H1 (cell line): Measurements from ENCODE around the gene RANBP17. TPM values are rescaled to one million over a fixed set of nuclear protein-coding genes. Genes with fewer than 3 reads are reported as not detected.

Experiments
- CTCF ChIA-PET: fragments of 300-600 bp; sonication (Branson Sonifier 250); formaldehyde crosslinking; loops from one replicate; lab custom pipeline; 2021; ENCODE audit not compliant: partially characterized antibody; lab: Charles Lee
- POLR2A ChIA-PET: fragments of 300-600 bp; sonication (Branson Sonifier 250); formaldehyde crosslinking; loops from one replicate; lab custom pipeline; 2021; ENCODE audit warnings: inconsistent platforms; ENCODE audit not compliant: partially characterized antibody; lab: Charles Lee
- DNase-seq, 2 experiments: peaks; one replicate each; pipeline versions ENCODE4 v3.0.0 to v3.0.0-alpha.2; 2010 to 2022; ENCODE audit warnings: low spot score in 2 of 2, low read depth in 1 of 2, mixed read lengths in 1 of 2
- FAIRE-seq: peaks from 2 replicates; lab custom pipeline; 2011; peaks lifted over from hg19 to GRCh38; lab: Jason Lieb, UNC
- H2AFZ ChIP-seq: 2 replicates; pipeline ENCODE4 v1.8.1; 2012; ENCODE audit warnings: low read length, inconsistent platforms
- H2AK5ac ChIP-seq: 2 replicates; pipeline ENCODE4 v1.6.1; 2013; ENCODE audit warnings: low read depth, low read length
- H2BK120ac ChIP-seq: replicated peaks from 2 replicates; pipeline ENCODE3; 2013; ENCODE audit warnings: low read depth, low read length, inconsistent platforms
- H2BK12ac ChIP-seq: 2 replicates; pipeline ENCODE4 v1.6.1; 2013; ENCODE audit warnings: low read depth, low read length
- H2BK15ac ChIP-seq: 2 replicates; pipeline ENCODE4 v1.6.1; 2013; ENCODE audit warnings: low read length
- H2BK20ac ChIP-seq: 2 replicates; pipeline ENCODE4 v1.6.1; 2013; ENCODE audit warnings: low read length
- H2BK5ac ChIP-seq: 2 replicates; pipeline ENCODE4 v1.6.1; 2013; ENCODE audit warnings: low read depth, low read length
- H3K14ac ChIP-seq: 2 replicates; pipeline ENCODE4 v1.6.1; 2013; ENCODE audit warnings: inconsistent platforms; ENCODE audit not compliant: insufficient read length
- H3K18ac ChIP-seq: 2 replicates; pipeline ENCODE4 v1.6.1; 2013; ENCODE audit warnings: low read length; ENCODE audit errors: extremely low read depth
- H3K23ac ChIP-seq: 2 replicates; pipeline ENCODE4 v1.6.1; 2013; ENCODE audit warnings: inconsistent platforms; ENCODE audit not compliant: insufficient read length
- H3K23me2 ChIP-seq: 2 replicates; pipeline ENCODE4 v1.6.1; 2013; ENCODE audit warnings: low read depth, low read length
- H3K27ac ChIP-seq: 2 replicates; pipeline ENCODE4 v1.6.1; 2011; ENCODE audit warnings: low read depth, low read length, inconsistent platforms
- H3K27me3 ChIP-seq, 4 experiments: replicated peaks in 1 of 4; 1 replicate in 1 of 4; 2 replicates in 3 of 4; pipeline versions ENCODE4 v1.6.1 to v1.8.1; 2011 to 2013; ENCODE audit warnings: low read length in 3 of 4, mild to moderate bottlenecking in 3 of 4, inconsistent platforms in 2 of 4, mixed read lengths in 2 of 4, moderate library complexity in 1 of 4; ENCODE audit not compliant: control insufficient read depth in 3 of 4, insufficient read depth in 3 of 4; ENCODE audit errors: extremely low read depth in 1 of 4
- H3K36me3 ChIP-seq, 4 experiments: 2 replicates each; pipeline versions ENCODE4 v1.6.1 to v1.8.1; 2011 to 2013; ENCODE audit warnings: mild to moderate bottlenecking in 4 of 4, low read length in 3 of 4, moderate library complexity in 2 of 4, control low read depth in 1 of 4, inconsistent platforms in 1 of 4; ENCODE audit not compliant: insufficient read depth in 4 of 4, control insufficient read depth in 2 of 4
- H3K4ac ChIP-seq: replicated peaks from 2 replicates; pipeline ENCODE3; 2013; ENCODE audit warnings: low read length, low read depth, mixed read lengths, inconsistent platforms; ENCODE audit not compliant: insufficient read length
- H3K4me1 ChIP-seq, 4 experiments: replicated peaks in 1 of 4; 1 replicate in 1 of 4; 2 replicates in 3 of 4; pipeline versions ENCODE4 v1.6.1 to v1.8.1; 2011 to 2013; ENCODE audit warnings: low read length in 3 of 4, inconsistent platforms in 2 of 4, mixed read lengths in 1 of 4; ENCODE audit not compliant: insufficient read depth in 4 of 4, control insufficient read depth in 3 of 4
- H3K4me2 ChIP-seq, 2 experiments: 2 replicates each; pipeline versions ENCODE4 v1.6.1 to v1.8.1; 2011 to 2013; ENCODE audit warnings: low read depth in 2 of 2, low read length in 2 of 2, control low read depth in 1 of 2, inconsistent platforms in 1 of 2, mild to moderate bottlenecking in 1 of 2; ENCODE audit not compliant: insufficient read depth in 1 of 2
- H3K4me3 ChIP-seq, 4 experiments: fragments of 200-600, 300-600 bp in 1 of 4; sonication (generic), shearing (Covaris generic), sonication (Bioruptor Twin) in 1 of 4; 2 replicates each; pipeline versions ENCODE4 v1.5.1 to v1.8.1; 2011 to 2016; ENCODE audit warnings: low read length in 4 of 4, low read depth in 3 of 4, control low read depth in 2 of 4, inconsistent platforms in 2 of 4, mild to moderate bottlenecking in 2 of 4, mixed read lengths in 1 of 4, moderate library complexity in 1 of 4; ENCODE audit not compliant: insufficient read depth in 2 of 4; ENCODE audit errors: extremely low read depth in 1 of 4
- H3K56ac ChIP-seq: replicated peaks from 2 replicates; pipeline ENCODE3; 2013; ENCODE audit warnings: low read depth, mild to moderate bottlenecking, mixed read lengths, low read length, inconsistent platforms; ENCODE audit not compliant: insufficient read length
- H3K79me1 ChIP-seq: 2 replicates; pipeline ENCODE4 v1.6.1; 2013; ENCODE audit warnings: low read depth, low read length, control low read depth
- H3K79me2 ChIP-seq, 2 experiments: 2 replicates each; pipeline versions ENCODE4 v1.6.1 to v1.8.1; 2012 to 2013; ENCODE audit warnings: low read length in 2 of 2, mild to moderate bottlenecking in 2 of 2, inconsistent platforms in 1 of 2; ENCODE audit not compliant: insufficient read depth in 2 of 2, control insufficient read depth in 1 of 2
- H3K9ac ChIP-seq, 4 experiments: replicated peaks in 1 of 4; 1 replicate in 1 of 4; 2 replicates in 3 of 4; pipeline versions ENCODE4 v1.6.1 to v1.8.1; 2011 to 2013; ENCODE audit warnings: low read depth in 3 of 4, low read length in 3 of 4, control low read depth in 2 of 4, mild to moderate bottlenecking in 2 of 4, moderate library complexity in 2 of 4, inconsistent platforms in 1 of 4; ENCODE audit errors: extremely low read depth in 1 of 4
- H3K9me3 ChIP-seq, 2 experiments: 2 replicates each; pipeline versions ENCODE4 v1.6.1 to v1.8.1; 2012 to 2013; ENCODE audit warnings: mild to moderate bottlenecking in 2 of 2, moderate library complexity in 2 of 2, control low read depth in 1 of 2, inconsistent platforms in 1 of 2, low read depth in 1 of 2, low read length in 1 of 2, mixed read lengths in 1 of 2; ENCODE audit not compliant: insufficient read depth in 2 of 2
- H4K20me1 ChIP-seq, 2 experiments: replicated peaks in 1 of 2; 2 replicates each; pipeline versions ENCODE3 to v1.8.1; 2011 to 2013; ENCODE audit warnings: inconsistent platforms in 2 of 2, low read length in 2 of 2, mild to moderate bottlenecking in 1 of 2; ENCODE audit not compliant: insufficient read depth in 2 of 2, control insufficient read depth in 1 of 2
- H4K5ac ChIP-seq: 2 replicates; pipeline ENCODE4 v1.6.1; 2013; ENCODE audit warnings: low read length, low read depth, mixed read lengths, inconsistent platforms; ENCODE audit not compliant: insufficient read length
- H4K8ac ChIP-seq: 2 replicates; pipeline ENCODE4 v1.8.0; 2013; ENCODE audit warnings: mild to moderate bottlenecking, moderate library complexity, low read length, inconsistent platforms; ENCODE audit not compliant: insufficient read depth; ENCODE audit errors: extremely low read depth
- H4K91ac ChIP-seq: replicated peaks from 2 replicates; pipeline ENCODE3; 2013; ENCODE audit warnings: low read length, mixed read lengths, inconsistent platforms; ENCODE audit not compliant: insufficient read length
- BACH1 ChIP-seq: IDR thresholded peaks from 2 replicates; pipeline ENCODE4 v1.6.1; 2012; ENCODE audit warnings: low read length, improper control_type of control experiment
- CBX5 ChIP-seq: fragments of 300-800, 300-1000 bp; sonication (generic); IDR thresholded peaks from 2 replicates; pipeline ENCODE4 v1.7.1; 2016; ENCODE audit warnings: antibody characterized with exemption, low read length, low read depth
- GTF2F1 ChIP-seq: IDR thresholded peaks from 2 replicates; pipeline ENCODE4 v1.6.1; 2012; ENCODE audit warnings: low read depth, low read length, improper control_type of control experiment, borderline replicate concordance
- MAX ChIP-seq: IDR thresholded peaks from 2 replicates; pipeline ENCODE4 v1.6.1; 2012; ENCODE audit warnings: inconsistent platforms
- PHF8 ChIP-seq: fragments of 200-600 bp; sonication (generic); conservative IDR thresholded peaks from 2 replicates; pipeline ENCODE4 v1.7.1; 2012; ENCODE audit warnings: low read depth, mild to moderate bottlenecking, inconsistent platforms, low read length, moderate library complexity
- RAD21 ChIP-seq, 2 experiments: IDR thresholded peaks in 1 of 2; conservative IDR thresholded peaks in 1 of 2; 2 replicates each; pipeline ENCODE4 v1.6.1; 2011; ENCODE audit warnings: low read depth in 2 of 2, low read length in 2 of 2, improper control_type of control experiment in 1 of 2, inconsistent platforms in 1 of 2, mild to moderate bottlenecking in 1 of 2, moderate library complexity in 1 of 2
- SUZ12 ChIP-seq: fragments of 200-600 bp; sonication (generic); IDR thresholded peaks from 2 replicates; pipeline ENCODE4 v1.6.1; 2012; ENCODE audit warnings: mild to moderate bottlenecking, inconsistent platforms, low read length, moderate library complexity, mixed read lengths
- WGBS, 2 experiments: shearing (Covaris generic) in 1 of 2; methylation state at CpG; one replicate each; pipeline versions ENCODE4 v1.1.6 to v1.1.7; 2013 to 2015; ENCODE audit warnings: low lambda C conversion rate in 2 of 2, mixed read lengths in 2 of 2, inconsistent platforms in 1 of 2, low coverage in 1 of 2, missing lambda C conversion rate in 1 of 2; ENCODE audit not compliant: insufficient replicate concordance in 2 of 2, insufficient coverage in 1 of 2, insufficient read length in 1 of 2; ENCODE audit errors: extremely low coverage in 1 of 2, missing lambda C conversion rate in 1 of 2; 5-methylcytosine and 5-hydroxymethylcytosine counted together
- polyA plus RNA-seq, 7 experiments: library from polyadenylated mRNA; depleted of rRNA in 3 of 7; stranded (reverse) in 5 of 7; unstranded in 2 of 7; fragments of >200 nt in 5 of 7; fragments of 200-250 nt in 2 of 7; gene quantifications; 1 replicate in 5 of 7; 2 replicates in 1 of 7; 4 replicates in 1 of 7; pipeline versions ENCODE4 v1.2.1 to v1.2.3, GENCODE V29; 2011 to 2013; ENCODE audit warnings: missing spikeins in 2 of 7, mixed read lengths in 2 of 7
- total RNA-seq: library from RNA; stranded (reverse); fragmentation: NEBNext Ultra II Directional; extraction: Animal tissue kit (Norgen Biotek cat#: 25700); gene quantifications from 2 replicates; pipeline ENCODE4 v1.2.1, GENCODE V29; 2021

RANBP17 gene
- total and polyA plus RNA-seq, 2 of the 8 experiments (the other 6 are each of a cell fraction or from before 2014, with no cell fraction given), result 8.6 to 21.3 TPM

DNA sequence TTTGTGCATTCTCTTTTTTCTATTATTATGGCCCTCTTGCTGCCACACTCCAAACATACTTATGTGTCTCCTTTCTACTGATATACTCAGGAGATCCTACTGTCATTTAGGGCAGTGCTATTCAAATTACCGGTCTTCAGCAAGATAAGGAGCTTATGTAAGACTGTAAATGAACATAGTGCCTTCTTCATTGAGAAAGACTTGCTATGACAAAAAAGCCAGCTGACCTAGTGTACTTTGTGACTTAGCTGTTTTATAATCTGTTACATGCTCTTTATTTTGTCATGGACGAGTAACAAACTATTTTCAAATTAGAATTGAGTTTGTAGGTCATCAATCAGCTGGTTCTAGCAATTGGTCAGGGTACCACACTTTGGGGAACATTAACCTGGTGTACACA is 32.8 kb downstream of the RANBP17 start:
- Histone ChIP-seq H2BK5ac (no peak overlapping the region), H4K5ac (no peak overlapping the region), H2BK15ac (no peak overlapping the region), H4K8ac (no peak overlapping the region), H3K23ac (no peak overlapping the region), H2AFZ (no peak overlapping the region), H3K36me3 (peaks cover 0 to 3% (median 0%) of the 10 kb centered on the region in 4 experiments; a peak in 1 of 8 replicates), H3K23me2 (no peaks in the 10 kb centered on the region), H2AK5ac (no peak overlapping the region), H3K27me3 (no peaks in the 10 kb centered on the region), H4K91ac (no peak overlapping the region), H4K20me1 (no peaks in the 10 kb centered on the region), H3K27ac (no peak overlapping the region), H3K4me1 (no peaks in the 10 kb centered on the region; a peak in 1 of 7 replicates), H3K79me2 (no peaks in the 10 kb centered on the region; a peak in 1 of 4 replicates), H3K79me1 (no peaks in the 10 kb centered on the region), H2BK120ac (no peak overlapping the region), H3K18ac (no peak overlapping the region), H3K4me3 (no peak overlapping the region), H3K14ac (no peak overlapping the region), H3K9me3 (no peaks in the 10 kb centered on the region), H3K56ac (no peak overlapping the region), H2BK20ac (no peak overlapping the region), H3K4me2 (no peak overlapping the region), H2BK12ac (no peak overlapping the region), H3K4ac (no peak overlapping the region), H3K9ac (no peak overlapping the region; a peak in 1 of 7 replicates)
- DNase-seq (no peak), FAIRE-seq (no peak)
- 73% methylated on average over 2 of the region's 2 CpGs; no CpG with 5 or more reads in 1 of the 2 experiments for WGBS, 2 experiments
- ChIA-PET POLR2A (interaction anchor here (0.9 to 1.8 kb wide), 2 partner anchors 79 to 150 kb away, joined by 3 to 10 read pairs; no protein-coding TSS in a partner anchor), CTCF (interaction anchor here (0.7 to 2.1 kb wide), 13 partner anchors 9 to 311 kb away, joined by 3 to 9 read pairs (median 3); no protein-coding TSS in a partner anchor)
- no peak for TF ChIP-seq MAX
- no peak for TF ChIP-seq SUZ12
- no peak for TF ChIP-seq BACH1
- no peak for TF ChIP-seq RAD21 (IDR thresholded peaks at IDR 0.05 in 1 of 2, conservative IDR thresholded peaks at IDR 0.05 in 1 of 2; ENCODE audit: low read depth in 2 of 2, low read length in 2 of 2)
- no peak for TF ChIP-seq GTF2F1
- no peak for TF ChIP-seq PHF8
- no peak for TF ChIP-seq CBX5
